OCI-LY3 (cell line): ENCODE data around the gene RMDN3.

Source experiments
- H2AFZ ChIP-seq: fragments of 200-600, 300-600 bp; shearing (Covaris generic); 2 replicates; pipeline ENCODE4 v1.6.0; 2014; ENCODE audit warnings: antibody characterized with exemption, low read depth, low read length
- H3K27ac ChIP-seq: fragments of 200-600, 300-600 bp; sonication (generic); 2 replicates; pipeline ENCODE4 v1.5.1; 2014; ENCODE audit warnings: mild to moderate bottlenecking, low read length, moderate library complexity, mixed read lengths
- H3K27me3 ChIP-seq: fragments of 200-600, 300-600 bp; sonication (generic); 2 replicates; pipeline ENCODE4 v1.6.1; 2014; ENCODE audit warnings: low read depth, low read length, mixed read lengths
- H3K36me3 ChIP-seq: fragments of 200-600, 300-600 bp; sonication (generic); replicated peaks from 2 replicates; pipeline ENCODE3; 2014; ENCODE audit warnings: low read depth, low read length, mixed read lengths
- H3K4me1 ChIP-seq: fragments of 300-600, 200-600 bp; sonication (generic); 2 replicates; pipeline ENCODE4 v1.6.1; 2014; ENCODE audit warnings: low read length, mixed read lengths
- H3K4me2 ChIP-seq: fragments of 200-600, 300-600 bp; sonication (generic); 2 replicates; pipeline ENCODE4 v1.6.1; 2014; ENCODE audit warnings: low read length, mixed read lengths
- H3K4me3 ChIP-seq: fragments of 300-600, 200-600 bp; sonication (generic); 2 replicates; pipeline ENCODE4 v1.5.1; 2014; ENCODE audit warnings: antibody characterized with exemption, mild to moderate bottlenecking, low read length, moderate library complexity
- H3K79me2 ChIP-seq: fragments of 300-600, 200-600 bp; shearing (Covaris generic); 2 replicates; pipeline ENCODE4 v1.6.1; 2014; ENCODE audit warnings: mild to moderate bottlenecking, low read length, mixed read lengths
- H3K9ac ChIP-seq: fragments of 300-600, 200-600 bp; shearing (Covaris generic); 2 replicates; pipeline ENCODE4 v1.6.0; 2014; ENCODE audit warnings: mild to moderate bottlenecking, low read length, moderate library complexity
- H3K9me3 ChIP-seq: fragments of 200-600, 300-600 bp; shearing (Covaris generic); 2 replicates; pipeline ENCODE4 v1.6.1; 2014; ENCODE audit warnings: low read length, mixed read lengths; ENCODE audit not compliant: insufficient read depth
- H4K20me1 ChIP-seq: fragments of 200-600, 300-600 bp; sonication (generic); 2 replicates; pipeline ENCODE4 v1.6.1; 2016; ENCODE audit warnings: low read length, mixed read lengths; ENCODE audit not compliant: insufficient read depth
- EZH2phosphoT487 ChIP-seq: fragments of 200-600 bp; shearing (Covaris generic); IDR thresholded peaks from 2 replicates; pipeline ENCODE4 v1.6.1; 2018; ENCODE audit warnings: antibody characterized with exemption, mixed run types, low read depth
- TF ChIP-seq, protein P1 (sequence below): fragments of 200-600, 300-600 bp; sonication (generic); IDR thresholded peaks from 2 replicates; pipeline ENCODE4 v1.5.1; 2014; ENCODE audit warnings: antibody characterized with exemption, low read length, low read depth

Gene RMDN3

DNA sequence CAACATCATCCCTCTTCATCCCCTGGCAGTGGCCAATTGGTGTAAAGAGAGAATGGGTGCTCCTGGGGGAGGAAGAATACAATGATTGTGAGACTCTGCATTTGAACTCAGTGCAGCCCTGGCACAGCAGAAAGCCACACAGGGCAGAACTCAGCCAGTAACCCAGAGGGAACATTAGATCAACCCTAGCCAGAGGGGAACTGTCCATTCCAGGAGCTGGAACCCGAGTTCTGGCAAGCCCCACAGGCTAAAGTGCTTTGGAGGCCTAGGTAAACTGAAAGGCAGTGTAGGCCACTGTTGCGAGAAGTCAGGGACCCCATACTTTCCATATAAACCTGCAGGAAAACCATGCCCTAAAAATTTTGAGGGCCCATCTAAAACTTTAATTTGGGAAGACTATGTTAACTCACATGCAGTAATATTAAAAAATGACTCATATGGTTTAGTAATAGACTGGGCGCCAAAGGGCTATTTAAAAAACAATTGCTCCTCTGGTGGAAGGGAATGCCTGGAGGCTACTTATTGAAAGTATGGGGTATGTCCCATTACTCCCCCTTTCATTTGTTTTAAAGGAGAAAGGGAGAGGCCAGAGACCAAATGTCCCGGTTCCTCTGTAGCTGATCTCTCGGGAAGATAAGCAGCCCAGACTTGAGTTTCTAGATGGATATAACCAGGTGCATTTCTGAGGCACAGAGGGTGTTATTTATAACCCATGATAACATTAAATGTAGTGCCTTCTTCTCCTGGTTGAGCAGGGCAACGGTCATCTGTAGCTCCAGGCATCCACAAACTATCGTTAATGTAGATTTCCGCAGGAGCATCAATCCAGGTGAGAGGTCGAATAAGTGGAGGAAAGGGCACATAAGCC is 65.9 kb downstream of the RMDN3 start:
- Histone ChIP-seq H3K27me3 (no peaks in the 10 kb centered on the region), H3K4me1 (no peaks in the 10 kb centered on the region)
- no peak for TF ChIP-seq EZH2phosphoT487
- TF ChIP-seq, protein P1, sequence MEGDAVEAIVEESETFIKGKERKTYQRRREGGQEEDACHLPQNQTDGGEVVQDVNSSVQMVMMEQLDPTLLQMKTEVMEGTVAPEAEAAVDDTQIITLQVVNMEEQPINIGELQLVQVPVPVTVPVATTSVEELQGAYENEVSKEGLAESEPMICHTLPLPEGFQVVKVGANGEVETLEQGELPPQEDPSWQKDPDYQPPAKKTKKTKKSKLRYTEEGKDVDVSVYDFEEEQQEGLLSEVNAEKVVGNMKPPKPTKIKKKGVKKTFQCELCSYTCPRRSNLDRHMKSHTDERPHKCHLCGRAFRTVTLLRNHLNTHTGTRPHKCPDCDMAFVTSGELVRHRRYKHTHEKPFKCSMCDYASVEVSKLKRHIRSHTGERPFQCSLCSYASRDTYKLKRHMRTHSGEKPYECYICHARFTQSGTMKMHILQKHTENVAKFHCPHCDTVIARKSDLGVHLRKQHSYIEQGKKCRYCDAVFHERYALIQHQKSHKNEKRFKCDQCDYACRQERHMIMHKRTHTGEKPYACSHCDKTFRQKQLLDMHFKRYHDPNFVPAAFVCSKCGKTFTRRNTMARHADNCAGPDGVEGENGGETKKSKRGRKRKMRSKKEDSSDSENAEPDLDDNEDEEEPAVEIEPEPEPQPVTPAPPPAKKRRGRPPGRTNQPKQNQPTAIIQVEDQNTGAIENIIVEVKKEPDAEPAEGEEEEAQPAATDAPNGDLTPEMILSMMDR: no peak

More for the DNA sequence above, 65.9 kb downstream of the RMDN3 start:
- no peak overlapping the region for H3K4me2 ChIP-seq
- H3K9me3 ChIP-seq: no peaks in the 10 kb centered on the region
- no peak overlapping the region for H3K4me3 ChIP-seq
- no peak overlapping the region for H2AFZ ChIP-seq
- no peaks in the 10 kb centered on the region for H3K79me2 ChIP-seq
- no peak overlapping the region for H3K9ac ChIP-seq
- no peaks in the 10 kb centered on the region for H4K20me1 ChIP-seq
- no peak overlapping the region for H3K27ac ChIP-seq
- peaks cover 3% of the 10 kb centered on the region for H3K36me3 ChIP-seq
